Left lung (tissue), 10 donors: ENCODE data around the gene JPH4. TPM values are rescaled to one million over a fixed set of nuclear protein-coding genes. Genes with fewer than 3 reads are reported as not detected.
A peak's percentile ranks its signal among the peaks of the same experiment; 100 is the strongest.

Experiments
- ATAC-seq: fragments of 200-7000 bp; cut with Tn5 transposase; one replicate; pipeline ENCODE4 v1.9.1; 2020; ENCODE audit warnings: moderate library complexity
- DNase-seq, 4 donors: peaks; one replicate each; pipeline ENCODE4 v3.0.0-alpha.2; 2013 to 2020
- H3K27ac ChIP-seq, 2 donors: fragments of 200-600 bp; sonication (generic) in 1 of 2; one replicate each; pipeline versions ENCODE4 v1.5.0 to v1.8.0; 2020 to 2021
- H3K27me3 ChIP-seq, 2 donors: fragments of 200-600 bp; sonication (generic) in 1 of 2; one replicate each; pipeline versions ENCODE4 v1.5.0 to v1.8.0; 2020 to 2021
- H3K36me3 ChIP-seq, 2 donors: fragments of 200-600 bp; sonication (generic) in 1 of 2; one replicate each; pipeline versions ENCODE4 v1.5.0 to v1.8.0; 2020 to 2021
- H3K4me1 ChIP-seq, 2 donors: fragments of 200-600 bp; one replicate each; pipeline ENCODE4 v1.8.0; 2021
- H3K4me3 ChIP-seq, 2 donors: fragments of 200-600 bp; sonication (generic) in 1 of 2; one replicate each; pipeline versions ENCODE4 v1.5.0 to v1.8.0; 2020 to 2021; ENCODE audit warnings: mild to moderate bottlenecking in 1 of 2
- H3K9me3 ChIP-seq, 2 donors: fragments of 200-600 bp; sonication (generic) in 1 of 2; one replicate each; pipeline versions ENCODE4 v1.5.0 to v1.8.0; 2020 to 2021
- intact Hi-C, 2 donors: fragments of 100-400 bp; cut with DNase I; formaldehyde crosslinking; loops; one replicate each; pipeline versions ENCODE4 v1.11.2 to v1.14.2; 2022
- polyA plus RNA-seq, 6 donors: library from polyadenylated mRNA; unstranded; fragments of 120-200 nt; gene quantifications; one replicate each; pipeline ENCODE4 v1.2.1, GENCODE V29; 2013; ENCODE audit not compliant: insufficient read length in 6 of 6
- total RNA-seq, 2 donors: library from RNA; stranded (reverse); fragmentation: NEBNext Ultra II Directional; extraction: Animal tissue kit (Norgen Biotek cat#: 25700); gene quantifications; one replicate each; pipeline ENCODE4 v1.2.1, GENCODE V29; 2021
- TF ChIP-seq, protein P1 (sequence below), 2 donors: fragments of 200-600 bp; sonication (generic) in 1 of 2; IDR thresholded peaks; one replicate each; pipeline versions ENCODE4 v1.5.0 to v1.8.0; 2021; ENCODE audit warnings: antibody characterized with exemption in 2 of 2
- donor health status: DM: no; HTN: yes; CAD: no.
- donor health status: DM: no; HTN: no; CAD: no.

Gene JPH4
- total and polyA plus RNA-seq, 8 donors: 0.84 to 1.3 (median 1.0) TPM

DNA sequence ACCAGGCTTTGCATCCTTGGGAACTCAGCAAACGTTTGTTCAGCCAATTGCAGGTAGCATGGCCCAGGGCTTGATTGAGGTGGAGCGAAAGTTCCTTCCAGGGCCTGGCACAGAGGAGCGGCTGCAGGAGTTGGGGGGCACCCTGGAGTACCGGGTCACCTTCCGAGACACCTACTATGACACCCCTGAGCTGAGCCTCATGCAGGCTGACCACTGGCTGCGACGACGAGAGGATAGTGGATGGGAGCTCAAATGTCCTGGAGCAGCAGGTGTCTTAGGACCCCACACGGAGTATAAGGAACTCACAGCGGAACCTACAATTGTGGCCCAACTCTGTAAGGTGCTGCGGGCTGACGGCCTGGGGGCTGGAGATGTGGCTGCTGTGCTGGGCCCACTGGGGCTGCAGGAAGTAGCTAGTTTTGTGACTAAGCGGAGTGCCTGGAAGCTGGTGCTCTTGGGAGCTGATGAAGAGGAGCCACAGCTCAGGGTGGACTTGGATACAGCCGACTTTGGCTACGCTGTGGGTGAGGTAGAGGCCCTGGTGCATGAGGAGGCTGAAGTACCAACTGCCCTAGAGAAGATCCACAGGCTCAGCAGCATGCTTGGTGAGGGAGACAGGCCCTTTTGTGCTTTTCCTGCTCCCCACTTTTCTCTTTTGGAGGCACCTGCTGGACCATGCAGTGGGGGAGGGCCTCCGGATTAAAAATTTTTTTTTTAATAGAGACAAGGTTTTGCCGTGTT, 21.7 kb downstream of the JPH4 start:
- Histone ChIP-seq H3K36me3 (peaks cover 0 to 34% of the 10 kb centered on the region in 2 donors), H3K27ac (peak overlapping the region; percentile 90 to 94), H3K4me3 (peak overlapping the region; percentile 84 to 85), H3K9me3 (no peaks in the 10 kb centered on the region), H3K27me3 (no peaks in the 10 kb centered on the region), H3K4me1 (peaks cover 18 to 29% of the 10 kb centered on the region in 2 donors)
- ATAC-seq (no peak), DNase-seq (no peak)
- intact Hi-C loops: no loop called here
- TF ChIP-seq, protein P1, sequence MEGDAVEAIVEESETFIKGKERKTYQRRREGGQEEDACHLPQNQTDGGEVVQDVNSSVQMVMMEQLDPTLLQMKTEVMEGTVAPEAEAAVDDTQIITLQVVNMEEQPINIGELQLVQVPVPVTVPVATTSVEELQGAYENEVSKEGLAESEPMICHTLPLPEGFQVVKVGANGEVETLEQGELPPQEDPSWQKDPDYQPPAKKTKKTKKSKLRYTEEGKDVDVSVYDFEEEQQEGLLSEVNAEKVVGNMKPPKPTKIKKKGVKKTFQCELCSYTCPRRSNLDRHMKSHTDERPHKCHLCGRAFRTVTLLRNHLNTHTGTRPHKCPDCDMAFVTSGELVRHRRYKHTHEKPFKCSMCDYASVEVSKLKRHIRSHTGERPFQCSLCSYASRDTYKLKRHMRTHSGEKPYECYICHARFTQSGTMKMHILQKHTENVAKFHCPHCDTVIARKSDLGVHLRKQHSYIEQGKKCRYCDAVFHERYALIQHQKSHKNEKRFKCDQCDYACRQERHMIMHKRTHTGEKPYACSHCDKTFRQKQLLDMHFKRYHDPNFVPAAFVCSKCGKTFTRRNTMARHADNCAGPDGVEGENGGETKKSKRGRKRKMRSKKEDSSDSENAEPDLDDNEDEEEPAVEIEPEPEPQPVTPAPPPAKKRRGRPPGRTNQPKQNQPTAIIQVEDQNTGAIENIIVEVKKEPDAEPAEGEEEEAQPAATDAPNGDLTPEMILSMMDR (IDR thresholded peaks at IDR 0.05): no peak

DNA sequence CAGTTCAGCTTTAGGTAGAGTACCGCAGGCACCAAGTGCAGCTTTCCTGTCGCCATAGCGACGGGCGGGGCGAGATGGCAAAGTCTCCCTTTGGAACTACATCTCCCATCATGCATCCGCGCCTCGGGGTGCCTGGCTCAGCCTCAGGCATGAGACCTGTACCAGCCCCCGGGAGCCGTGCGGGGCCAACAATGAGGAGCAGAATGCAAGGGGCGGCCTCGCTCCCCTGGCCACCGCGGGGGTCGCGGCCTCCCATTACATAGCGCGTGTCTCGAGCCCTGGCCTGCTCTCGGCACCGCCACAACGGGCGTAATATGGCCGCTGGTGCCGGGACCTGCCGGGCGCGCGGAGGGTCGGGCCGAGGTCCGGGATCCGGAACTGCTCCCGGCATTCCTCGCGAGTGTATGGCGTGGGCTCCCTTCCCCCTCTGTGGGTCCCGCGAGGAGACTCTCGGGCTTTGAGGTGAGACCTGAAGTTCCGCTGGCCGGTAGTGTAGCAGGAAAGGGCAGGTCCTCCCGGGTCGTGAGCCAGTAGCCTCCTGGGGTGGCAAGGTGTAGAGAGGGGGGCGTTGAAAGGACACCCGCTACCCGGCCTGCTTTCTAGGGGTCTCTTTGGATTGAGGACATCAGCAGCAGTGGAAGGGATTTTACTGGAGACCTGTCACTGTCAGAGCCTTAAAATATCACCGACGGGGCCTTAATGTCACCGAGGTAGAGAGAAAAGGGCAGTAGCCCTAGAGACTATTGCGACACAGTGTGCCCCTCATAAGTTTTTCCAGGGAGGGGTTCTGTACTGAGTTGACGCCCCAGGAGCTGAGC, 22.5 kb downstream of the JPH4 start, which contains the start of gene THTPA:
Gene THTPA (plus strand): TSS at position 390 of the 818 bp plus-strand sequence. CDS start 487 bp downstream, outside the sequence.
- Histone ChIP-seq H3K36me3 (peaks cover 0 to 26% of the 10 kb centered on the region in 2 donors), H3K27me3 (no peaks in the 10 kb centered on the region), H3K27ac (peak within 1 kb of the TSS; percentile 90 to 94), H3K4me1 (peaks cover 18 to 28% of the 10 kb centered on the region in 2 donors), H3K4me3 (peak within 1 kb of the TSS; percentile 84 to 85), H3K9me3 (no peaks in the 10 kb centered on the region)
- TF ChIP-seq, protein P1 (IDR thresholded peaks at IDR 0.05): no peak
- ATAC-seq (peak; percentile 93), DNase-seq (peak; percentile 88 to 98 (median 94))
- intact Hi-C loops: no loop called here

DNA sequence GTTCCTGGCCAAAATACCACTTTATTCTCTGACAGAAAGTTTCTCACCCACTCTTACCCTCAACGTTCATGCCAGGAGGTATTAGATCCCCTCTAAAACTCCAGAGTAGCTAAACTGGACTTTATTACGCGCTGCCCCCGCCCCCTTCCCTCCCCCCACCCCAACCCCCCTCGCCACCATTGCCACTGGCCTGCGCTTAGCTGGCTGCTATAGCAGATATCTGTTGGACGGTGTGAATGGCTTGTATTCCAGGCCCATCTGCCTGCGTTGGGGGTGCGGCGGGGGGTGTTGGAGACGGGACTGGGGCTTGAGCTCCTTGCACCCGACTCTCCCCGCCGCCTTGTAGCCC, 23.1 kb downstream of the JPH4 start:
- TF ChIP-seq, protein P1 (IDR thresholded peaks at IDR 0.05): no peak
- Histone ChIP-seq H3K9me3 (no peaks in the 10 kb centered on the region), H3K4me1 (peaks cover 18 to 32% of the 10 kb centered on the region in 2 donors), H3K27me3 (peaks cover 0 to 2% of the 10 kb centered on the region in 2 donors), H3K36me3 (peaks cover 0 to 20% of the 10 kb centered on the region in 2 donors), H3K27ac (peak overlapping the region; percentile 90 to 94), H3K4me3 (peak overlapping the region; percentile 84 to 85)
- no peak for ATAC-seq
- intact Hi-C loops: no loop called here
- DNase-seq: no peak

DNA sequence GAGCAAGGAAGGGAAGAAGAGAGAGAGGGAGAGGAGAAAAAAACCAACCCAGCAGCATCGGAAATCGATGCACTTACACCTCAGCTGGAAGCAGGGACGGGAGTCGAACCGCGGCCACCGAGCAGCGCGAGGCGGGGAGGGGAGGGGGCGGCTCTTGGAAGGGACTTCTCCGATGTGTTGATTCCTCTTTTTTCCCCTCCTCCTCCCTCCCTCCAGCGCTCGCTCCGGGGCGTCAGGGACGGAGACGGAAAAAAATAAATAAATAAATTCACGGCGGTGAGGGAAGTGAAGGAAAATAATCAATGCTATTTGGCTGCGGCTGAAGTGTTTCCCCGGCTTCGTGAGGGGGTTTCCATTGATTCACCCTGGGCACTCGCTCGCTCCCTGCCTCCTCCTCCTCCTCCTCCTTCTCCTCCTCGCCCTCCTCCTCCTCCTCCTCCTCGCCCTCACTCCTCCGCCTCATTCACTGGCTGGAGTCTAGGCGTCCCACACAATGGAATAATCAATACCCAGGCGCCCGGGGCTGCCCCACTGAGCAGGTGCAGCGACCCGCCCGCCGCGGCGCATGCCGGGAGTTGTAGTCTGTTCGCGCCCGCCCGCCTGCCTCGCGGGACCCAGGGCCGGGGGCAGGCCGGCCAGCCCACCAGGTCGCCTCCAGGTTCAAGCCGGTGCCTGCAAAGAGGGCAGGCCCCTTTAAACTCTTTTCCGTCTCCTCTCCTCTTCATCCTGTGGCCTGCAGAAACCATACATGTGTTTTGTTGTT, 27.1 kb downstream of the JPH4 start, which contains the start of gene ZFHX2:
Gene ZFHX2 (minus strand): TSS at position 500 of the 763 bp plus-strand sequence. CDS start 16,440 bp downstream, outside the sequence.
- Histone ChIP-seq H3K4me1 (peaks cover 9 to 23% of the 10 kb centered on the region in 2 donors), H3K27me3 (peaks cover 0 to 4% of the 10 kb centered on the region in 2 donors), H3K4me3 (peak within 1 kb of the TSS; percentile 47 to 75), H3K27ac (peak within 1 kb of the TSS in 1 of 2 donors; percentile 63), H3K9me3 (no peaks in the 10 kb centered on the region), H3K36me3 (no peaks in the 10 kb centered on the region)
- ATAC-seq: peak; percentile 75
- TF ChIP-seq, protein P1 (IDR thresholded peaks at IDR 0.05): no peak
- intact Hi-C loops: no loop called here
- peak in 3 of 4 donors; percentile 53 to 96 (median 81) for DNase-seq
